ENCODE data around the gene AP5Z1.

GRCh38 chr7:4753598-4754432, 21.6 kb upstream of the AP5Z1 start:
- TF ChIP-seq CTCF (IDR thresholded peaks at IDR 0.05): peak; percentile 91 to 96 (median 94)
- peak; percentile 55 for TF ChIP-seq POLR2AphosphoS5 (IDR thresholded peaks at IDR 0.05)
- TF ChIP-seq POLR2A (IDR thresholded peaks at IDR 0.05): no peak

Measured in prostate gland (tissue), 2 donors.